CD4-positive, alpha-beta T cell treated with Interleukin-15 for 1 hour (primary cell): ENCODE measurements around the gene CEL.
"Not testable (repeated sequence)": the region's sequence is repeated elsewhere in the genome, so short reads cannot be mapped to it uniquely, and the experiment has no call there.

Source experiments
- DNase-seq: peaks from one replicate; pipeline ENCODE4 v3.0.0-alpha.2; 2020

CEL gene

DNA sequence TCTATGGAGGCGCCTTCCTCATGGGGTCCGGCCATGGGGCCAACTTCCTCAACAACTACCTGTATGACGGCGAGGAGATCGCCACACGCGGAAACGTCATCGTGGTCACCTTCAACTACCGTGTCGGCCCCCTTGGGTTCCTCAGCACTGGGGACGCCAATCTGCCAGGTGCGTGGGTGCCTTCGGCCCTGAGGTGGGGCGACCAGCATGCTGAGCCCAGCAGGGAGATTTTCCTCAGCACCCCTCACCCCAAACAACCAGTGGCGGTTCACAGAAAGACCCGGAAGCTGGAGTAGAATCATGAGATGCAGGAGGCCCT lies 3.2 kb downstream of the CEL start:
- no peak for DNase-seq

DNA sequence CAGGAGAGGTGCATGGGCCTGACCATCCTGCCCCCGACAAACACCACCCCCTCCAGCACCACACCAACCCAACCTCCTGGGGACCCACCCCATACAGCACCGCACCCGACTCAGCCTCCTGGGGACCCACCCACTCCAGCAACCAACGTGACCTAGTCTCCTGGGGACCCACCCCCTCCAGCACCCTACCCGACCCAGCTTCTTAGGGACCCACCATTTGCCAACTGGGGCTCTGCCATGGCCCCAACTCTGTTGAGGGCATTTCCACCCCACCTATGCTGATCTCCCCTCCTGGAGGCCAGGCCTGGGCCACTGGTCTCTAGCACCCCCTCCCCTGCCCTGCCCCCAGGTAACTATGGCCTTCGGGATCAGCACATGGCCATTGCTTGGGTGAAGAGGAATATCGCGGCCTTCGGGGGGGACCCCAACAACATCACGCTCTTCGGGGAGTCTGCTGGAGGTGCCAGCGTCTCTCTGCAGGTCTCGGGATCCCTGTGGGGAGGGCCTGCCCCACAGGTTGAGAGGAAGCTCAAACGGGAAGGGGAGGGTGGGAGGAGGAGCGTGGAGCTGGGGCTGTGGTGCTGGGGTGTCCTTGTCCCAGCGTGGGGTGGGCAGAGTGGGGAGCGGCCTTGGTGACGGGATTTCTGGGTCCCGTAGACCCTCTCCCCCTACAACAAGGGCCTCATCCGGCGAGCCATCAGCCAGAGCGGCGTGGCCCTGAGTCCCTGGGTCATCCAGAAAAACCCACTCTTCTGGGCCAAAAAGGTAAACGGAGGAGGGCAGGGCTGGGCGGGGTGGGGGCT lies 4.6 kb downstream of the CEL start:
- no peak for DNase-seq

DNA sequence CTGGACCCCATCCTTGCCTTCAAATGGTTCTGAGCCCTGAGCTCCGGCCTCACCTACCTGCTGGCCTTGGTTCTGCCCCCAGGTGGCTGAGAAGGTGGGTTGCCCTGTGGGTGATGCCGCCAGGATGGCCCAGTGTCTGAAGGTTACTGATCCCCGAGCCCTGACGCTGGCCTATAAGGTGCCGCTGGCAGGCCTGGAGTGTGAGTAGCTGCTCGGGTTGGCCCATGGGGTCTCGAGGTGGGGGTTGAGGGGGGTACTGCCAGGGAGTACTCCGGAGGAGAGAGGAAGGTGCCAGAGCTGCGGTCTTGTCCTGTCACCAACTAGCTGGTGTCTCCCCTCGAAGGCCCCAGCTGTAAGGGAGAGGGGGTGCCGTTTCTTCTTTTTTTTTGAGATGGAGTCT lies 5.2 kb downstream of the CEL start:
- DNase-seq = no peak

GRCh38 chr9:133067813-133068212 lies 6.0 kb downstream of the CEL start:
- no peak for DNase-seq

DNA sequence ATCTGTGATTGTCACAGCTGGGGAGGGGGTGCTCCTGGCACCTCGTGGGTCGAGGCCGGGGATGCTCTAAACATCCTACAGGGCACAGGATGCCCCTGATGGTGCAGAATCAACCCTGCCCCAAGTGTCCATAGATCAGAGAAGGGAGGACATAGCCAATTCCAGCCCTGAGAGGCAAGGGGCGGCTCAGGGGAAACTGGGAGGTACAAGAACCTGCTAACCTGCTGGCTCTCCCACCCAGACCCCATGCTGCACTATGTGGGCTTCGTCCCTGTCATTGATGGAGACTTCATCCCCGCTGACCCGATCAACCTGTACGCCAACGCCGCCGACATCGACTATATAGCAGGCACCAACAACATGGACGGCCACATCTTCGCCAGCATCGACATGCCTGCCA lies 6.7 kb downstream of the CEL start:
- not testable (repeated sequence) for DNase-seq

DNA sequence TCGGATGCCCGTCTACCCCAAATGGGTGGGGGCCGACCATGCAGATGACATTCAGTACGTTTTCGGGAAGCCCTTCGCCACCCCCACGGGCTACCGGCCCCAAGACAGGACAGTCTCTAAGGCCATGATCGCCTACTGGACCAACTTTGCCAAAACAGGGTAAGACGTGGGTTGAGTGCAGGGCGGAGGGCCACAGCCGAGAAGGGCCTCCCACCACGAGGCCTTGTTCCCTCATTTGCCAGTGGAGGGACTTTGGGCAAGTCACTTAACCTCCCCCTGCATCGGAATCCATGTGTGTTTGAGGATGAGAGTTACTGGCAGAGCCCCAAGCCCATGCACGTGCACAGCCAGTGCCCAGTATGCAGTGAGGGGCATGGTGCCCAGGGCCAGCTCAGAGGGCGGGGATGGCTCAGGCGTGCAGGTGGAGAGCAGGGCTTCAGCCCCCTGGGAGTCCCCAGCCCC lies 8.8 kb downstream of the CEL start:
- not testable (repeated sequence) for DNase-seq

DNA sequence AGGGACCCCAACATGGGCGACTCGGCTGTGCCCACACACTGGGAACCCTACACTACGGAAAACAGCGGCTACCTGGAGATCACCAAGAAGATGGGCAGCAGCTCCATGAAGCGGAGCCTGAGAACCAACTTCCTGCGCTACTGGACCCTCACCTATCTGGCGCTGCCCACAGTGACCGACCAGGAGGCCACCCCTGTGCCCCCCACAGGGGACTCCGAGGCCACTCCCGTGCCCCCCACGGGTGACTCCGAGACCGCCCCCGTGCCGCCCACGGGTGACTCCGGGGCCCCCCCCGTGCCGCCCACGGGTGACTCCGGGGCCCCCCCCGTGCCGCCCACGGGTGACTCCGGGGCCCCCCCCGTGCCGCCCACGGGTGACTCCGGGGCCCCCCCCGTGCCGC lies 9.2 kb downstream of the CEL start:
- DNase-seq = not testable (repeated sequence)

- no peak for DNase-seq
Observed at GRCh38 chr9:133071484-133072150, 9.8 kb downstream of the CEL start.

DNA sequence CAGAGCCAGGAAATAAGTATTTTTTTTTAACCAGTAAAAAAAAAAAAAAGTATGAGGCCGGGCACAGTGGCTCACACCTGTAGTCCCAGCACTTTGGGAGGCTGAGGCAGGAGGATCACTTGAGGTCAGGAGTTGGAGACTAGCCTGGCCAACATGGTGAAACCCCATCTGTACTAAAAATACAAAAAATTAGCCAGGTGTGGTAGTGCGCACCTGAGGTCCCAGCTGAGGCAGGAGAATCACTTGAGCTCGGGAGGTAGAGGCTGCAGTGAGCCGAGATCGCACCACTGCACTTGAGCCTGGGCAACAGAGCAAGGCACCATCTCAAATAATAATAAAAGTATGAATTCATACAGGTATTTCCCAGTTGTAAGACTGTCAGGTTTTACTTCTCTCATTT lies 10.4 kb downstream of the CEL start:
- not testable (repeated sequence) for DNase-seq

- DNase-seq = no peak
Observed at GRCh38 chr9:133073086-133074014, 11.6 kb downstream of the CEL start.

DNA sequence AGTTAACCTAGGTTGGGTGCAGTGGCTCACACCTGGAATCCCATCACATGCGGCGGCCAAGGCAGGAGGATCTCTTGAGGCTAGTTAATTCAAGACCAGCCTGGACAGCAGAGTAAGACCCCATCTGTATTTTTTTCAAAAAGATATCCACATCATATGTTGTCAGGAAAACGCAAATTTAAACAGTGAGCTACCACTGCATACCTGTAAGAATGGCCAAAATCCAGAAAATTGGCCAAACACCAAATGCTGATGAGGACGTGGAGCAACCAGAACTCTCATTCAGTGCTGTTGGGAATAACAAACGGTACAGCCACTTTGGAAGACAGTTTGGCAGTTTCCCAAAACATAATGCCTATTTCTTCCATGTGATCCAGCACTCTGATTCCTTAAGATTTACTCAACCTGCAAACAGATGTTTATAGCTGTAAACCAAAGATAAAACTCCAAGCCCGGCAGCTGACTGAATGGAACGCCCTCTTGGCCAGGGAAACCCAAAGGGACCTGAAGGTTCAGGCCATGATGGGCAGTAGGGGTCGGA lies 12.4 kb downstream of the CEL start:
- DNase-seq = no peak

- DNase-seq = no peak
Observed at GRCh38 chr9:133075925-133076630, 14.3 kb downstream of the CEL start.

- no peak for DNase-seq
Observed at GRCh38 chr9:133076691-133077090, 14.9 kb downstream of the CEL start.

GRCh38 chr9:133078486-133078885 lies 16.7 kb downstream of the CEL start:
- no peak for DNase-seq

DNA sequence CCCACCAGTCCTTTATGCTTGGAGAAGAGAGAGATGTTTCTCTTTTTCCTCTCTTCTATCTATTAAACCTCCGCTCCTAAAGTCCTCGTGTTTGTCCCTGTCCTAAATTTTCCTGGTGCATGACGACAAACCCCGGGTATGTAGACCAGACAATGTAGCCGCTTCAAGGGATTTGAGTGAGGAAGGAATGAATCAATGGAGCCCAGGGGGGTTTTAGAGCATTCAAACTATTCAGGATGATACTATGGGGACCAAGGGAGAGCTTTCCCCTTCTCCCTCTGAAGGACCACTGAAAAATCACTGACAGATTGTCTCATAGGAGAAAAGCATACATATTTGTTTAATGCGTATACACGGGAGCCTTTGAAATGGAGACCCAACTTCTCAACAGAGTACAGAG lies 18.4 kb downstream of the CEL start:
- DNase-seq = no peak

DNA sequence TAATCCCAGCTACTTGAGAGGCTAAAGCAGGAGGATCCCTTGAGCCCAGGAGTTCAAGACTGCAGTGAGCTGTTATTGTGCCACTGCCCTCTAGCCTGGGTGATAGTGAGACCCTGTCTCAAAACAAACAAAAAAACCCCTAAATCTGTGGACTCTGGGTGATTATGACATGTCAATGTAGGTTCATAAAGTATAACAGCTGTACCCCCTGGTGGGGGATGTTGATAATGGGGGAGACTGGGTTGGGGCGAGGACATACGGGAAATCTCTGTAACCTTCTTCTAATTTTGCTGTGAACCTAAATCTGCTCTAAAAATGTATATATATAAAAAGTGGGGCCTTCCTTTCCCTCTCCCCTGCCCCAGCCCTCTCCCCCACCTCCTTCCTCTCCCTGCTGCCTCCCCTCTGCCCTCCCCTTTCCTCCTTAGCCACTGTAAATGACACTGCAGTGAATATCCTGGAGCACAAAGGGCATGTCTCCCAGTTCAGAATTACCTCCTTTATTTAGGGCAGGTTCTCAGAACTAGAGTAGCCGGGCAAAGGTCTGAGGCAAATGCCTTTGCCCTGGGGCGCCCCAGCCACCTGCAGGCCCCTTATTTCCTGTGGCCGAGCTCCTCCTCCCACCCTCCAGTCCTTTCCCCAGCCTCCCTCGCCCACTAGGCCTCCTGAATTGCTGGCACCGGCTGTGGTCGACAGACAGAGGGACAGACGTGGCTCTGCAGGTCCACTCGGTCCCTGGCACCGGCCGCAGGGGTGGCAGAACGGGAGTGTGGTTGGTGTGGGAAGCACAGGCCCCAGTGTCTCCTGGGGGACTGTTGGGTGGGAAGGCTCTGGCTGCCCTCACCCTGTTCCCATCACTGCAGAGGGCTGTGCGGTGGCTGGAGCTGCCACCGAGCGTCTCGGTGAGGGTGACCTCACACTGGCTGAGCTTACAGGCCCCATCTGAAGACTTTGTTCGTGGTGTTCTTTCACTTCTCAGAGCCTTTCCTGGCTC lies 19.3 kb downstream of the CEL start:
- not testable (repeated sequence) for DNase-seq

DNA sequence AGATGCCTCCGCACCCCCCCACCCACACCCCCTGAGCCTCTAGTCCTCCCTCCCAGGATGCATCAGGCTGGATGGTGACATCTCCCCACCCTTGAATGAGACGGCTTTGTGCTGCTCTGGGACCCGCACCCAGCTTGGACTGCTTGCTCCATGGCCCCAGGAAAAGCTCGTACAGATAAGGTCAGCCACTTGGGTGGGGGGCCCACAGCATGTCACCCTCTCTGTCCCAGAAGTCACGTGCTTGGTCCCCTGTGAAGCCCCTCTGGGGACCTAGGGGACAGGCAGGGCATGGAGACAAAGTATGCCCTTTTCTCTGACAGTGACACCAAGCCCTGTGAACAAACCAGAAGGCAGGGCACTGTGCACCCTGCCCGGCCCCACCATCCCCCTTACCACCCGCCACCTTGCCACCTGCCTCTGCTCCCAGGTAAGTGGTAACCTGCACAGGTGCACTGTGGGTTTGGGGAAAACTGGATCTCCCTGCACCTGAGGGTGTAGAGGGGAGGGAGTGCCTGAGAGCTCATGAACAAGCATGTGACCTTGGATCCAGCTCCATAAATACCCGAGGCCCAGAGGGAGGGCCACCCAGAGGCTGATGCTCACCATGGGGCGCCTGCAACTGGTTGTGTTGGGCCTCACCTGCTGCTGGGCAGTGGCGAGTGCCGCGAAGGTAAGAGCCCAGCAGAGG lies 20.3 kb downstream of the CEL start:
- not testable (repeated sequence) for DNase-seq

DNA sequence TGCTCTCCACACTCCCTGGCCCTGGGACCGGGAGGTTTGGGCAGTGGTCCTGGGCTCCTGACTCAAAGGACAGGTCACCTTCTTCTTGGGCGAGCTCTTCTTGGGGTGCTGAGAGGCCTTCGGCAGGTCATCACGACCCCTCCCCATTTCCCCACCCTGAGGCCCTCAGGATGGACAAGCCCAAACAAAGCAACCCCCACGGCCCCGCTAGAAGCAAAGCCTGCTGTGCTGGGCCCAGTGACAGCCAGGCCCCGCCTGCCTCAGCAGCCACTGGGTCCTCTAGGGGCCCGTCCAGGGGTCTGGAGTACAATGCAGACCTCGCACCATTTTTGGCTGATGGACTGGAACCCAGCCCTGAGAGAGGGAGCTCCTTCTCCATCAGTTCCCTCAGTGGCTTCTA lies 21.9 kb downstream of the CEL start:
- not testable (repeated sequence) for DNase-seq

DNA sequence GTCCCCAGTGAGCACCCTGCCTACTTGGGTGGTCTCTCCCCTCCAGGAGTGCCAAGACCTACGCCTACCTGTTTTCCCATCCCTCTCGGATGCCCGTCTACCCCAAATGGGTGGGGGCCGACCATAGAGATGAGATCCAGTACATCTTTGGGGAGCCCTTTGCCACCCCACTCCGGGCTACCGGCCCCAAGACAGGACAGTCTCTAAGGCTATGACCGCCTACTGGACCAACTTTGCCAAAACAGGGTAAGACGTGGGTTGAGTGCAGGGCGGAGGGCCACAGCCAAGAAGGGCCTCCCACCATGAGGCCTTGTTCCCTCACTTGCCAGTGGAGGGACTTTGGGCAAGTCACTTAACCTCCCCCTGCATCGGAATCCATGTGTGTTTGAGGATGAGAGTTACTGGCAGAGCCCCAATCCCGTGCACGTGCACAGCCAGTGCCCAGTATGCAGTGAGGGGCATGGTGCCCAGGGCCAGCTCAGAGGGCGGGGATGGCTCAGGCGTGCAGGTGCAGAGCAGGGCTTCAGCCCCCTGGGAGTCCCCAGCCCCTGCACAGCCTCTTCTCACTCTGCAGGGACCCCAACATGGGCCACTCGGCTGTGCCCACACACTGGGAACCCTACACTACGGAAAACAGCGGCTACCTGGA lies 24.6 kb downstream of the CEL start:
- DNase-seq = not testable (repeated sequence)

DNA sequence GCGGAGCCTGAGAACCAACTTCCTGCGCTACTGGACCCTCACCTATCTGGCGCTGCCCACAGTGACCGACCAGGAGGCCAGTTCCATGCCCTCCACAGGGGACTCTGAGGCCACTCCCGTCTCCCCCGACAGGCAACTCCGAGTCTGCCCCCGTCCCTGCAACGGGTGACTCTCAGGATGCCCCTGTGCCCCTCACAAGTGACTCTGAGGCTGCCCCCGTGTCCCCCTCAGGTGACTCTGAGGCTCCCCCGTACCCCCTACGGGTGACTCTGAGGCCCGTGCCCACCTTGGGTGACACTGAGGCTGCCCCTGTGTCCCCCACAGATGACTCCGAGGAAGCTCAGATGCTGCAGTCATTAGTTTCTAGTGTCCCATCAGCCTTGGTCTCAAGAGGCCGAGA lies 25.1 kb downstream of the CEL start:
- no peak for DNase-seq
